ENCODE results near the gene DOCK8.

GRCh38 chr9:462606-463005, 247.9 kb downstream of the DOCK8 start:
- TF ChIP-seq, protein P1, sequence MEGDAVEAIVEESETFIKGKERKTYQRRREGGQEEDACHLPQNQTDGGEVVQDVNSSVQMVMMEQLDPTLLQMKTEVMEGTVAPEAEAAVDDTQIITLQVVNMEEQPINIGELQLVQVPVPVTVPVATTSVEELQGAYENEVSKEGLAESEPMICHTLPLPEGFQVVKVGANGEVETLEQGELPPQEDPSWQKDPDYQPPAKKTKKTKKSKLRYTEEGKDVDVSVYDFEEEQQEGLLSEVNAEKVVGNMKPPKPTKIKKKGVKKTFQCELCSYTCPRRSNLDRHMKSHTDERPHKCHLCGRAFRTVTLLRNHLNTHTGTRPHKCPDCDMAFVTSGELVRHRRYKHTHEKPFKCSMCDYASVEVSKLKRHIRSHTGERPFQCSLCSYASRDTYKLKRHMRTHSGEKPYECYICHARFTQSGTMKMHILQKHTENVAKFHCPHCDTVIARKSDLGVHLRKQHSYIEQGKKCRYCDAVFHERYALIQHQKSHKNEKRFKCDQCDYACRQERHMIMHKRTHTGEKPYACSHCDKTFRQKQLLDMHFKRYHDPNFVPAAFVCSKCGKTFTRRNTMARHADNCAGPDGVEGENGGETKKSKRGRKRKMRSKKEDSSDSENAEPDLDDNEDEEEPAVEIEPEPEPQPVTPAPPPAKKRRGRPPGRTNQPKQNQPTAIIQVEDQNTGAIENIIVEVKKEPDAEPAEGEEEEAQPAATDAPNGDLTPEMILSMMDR (conservative IDR thresholded peaks at IDR 0.05; ENCODE audit: low read depth, low read length), result no peak
- no peak for TF ChIP-seq ELK1 (IDR thresholded peaks at IDR 0.05; ENCODE audit: borderline replicate concordance, low read depth, low read length)
